Uterus (tissue), 4 donors: ENCODE results near the gene CLSTN3. TPM values are rescaled to one million over a fixed set of nuclear protein-coding genes. Genes with fewer than 3 reads are reported as not detected.

Experiments
- DNase-seq, 2 donors: peaks; one replicate each; pipeline ENCODE4 v3.0.0-alpha.2; 2019 to 2020
- H3K27ac ChIP-seq, 2 donors: fragments of 200-600 bp; sonication (generic); 1 replicate in 1 of 2; 2 replicates in 1 of 2; pipeline ENCODE4 v1.5.1; 2016 to 2018
- H3K27me3 ChIP-seq, 2 donors: fragments of 200-600 bp; sonication (generic); one replicate each; pipeline ENCODE4 v1.5.1; 2018 to 2019; ENCODE audit warnings: control low read depth in 1 of 2
- H3K36me3 ChIP-seq, 2 donors: fragments of 200-600 bp; sonication (generic); one replicate each; pipeline ENCODE4 v1.5.1; 2019; ENCODE audit warnings: control low read depth in 1 of 2
- H3K4me1 ChIP-seq, 2 donors: fragments of 200-600 bp; sonication (generic); one replicate each; pipeline ENCODE4 v1.5.1; 2018 to 2019; ENCODE audit warnings: control low read depth in 1 of 2
- H3K4me3 ChIP-seq, 2 donors: fragments of 200-600 bp; sonication (generic); 1 replicate in 1 of 2; 2 replicates in 1 of 2; pipeline ENCODE4 v1.5.1; 2018 to 2019; ENCODE audit warnings: mild to moderate bottlenecking in 1 of 2
- H3K9me3 ChIP-seq, 2 donors: fragments of 200-600 bp; sonication (generic); one replicate each; pipeline ENCODE4 v1.5.1; 2019; ENCODE audit warnings: control low read depth in 1 of 2
- CTCF ChIP-seq, 4 experiments: fragments of 200-600 bp in 2 of 4; fragments of 450-650 bp in 2 of 4; sonication (generic) in 2 of 4; IDR thresholded peaks; one replicate each; pipeline ENCODE4 v1.5.1; 2016 to 2019; ENCODE audit warnings: antibody characterized with exemption in 4 of 4, mild to moderate bottlenecking in 2 of 4, moderate library complexity in 1 of 4
- POLR2A ChIP-seq, 2 donors: fragments of 450-650 bp; IDR thresholded peaks; one replicate each; pipeline ENCODE4 v1.6.1; 2016; ENCODE audit warnings: antibody characterized with exemption in 2 of 2, mild to moderate bottlenecking in 1 of 2, moderate library complexity in 1 of 2
- intact Hi-C: fragments of 100-400 bp; cut with DNase I; formaldehyde crosslinking; loops from one replicate; pipeline ENCODE4 v1.15.1; 2023; ENCODE audit warnings: low total_unique reads
- small RNA-seq: library from RNA; depleted of rRNA; stranded (forward); fragments of <200 nt; gene quantifications from one replicate; pipeline ENCODE3, GENCODE V24; 2016
- total RNA-seq, 4 donors: library from RNA; depleted of rRNA in 3 of 4; stranded (reverse); fragments of >200 nt in 3 of 4; gene quantifications; one replicate each; pipeline versions ENCODE4 v1.1.0 to v1.2.4, GENCODE V29; 2014 to 2023
- donor health status: DM: yes; HTN: yes; CAD: no.

CLSTN3 gene
- total RNA-seq, 4 donors from 2014 or later, result 48.1 to 113 (median 94.7) TPM

- no peak for DNase-seq
- Histone ChIP-seq H3K4me1 (no peaks in the 10 kb centered on the region), H3K4me3 (no peak overlapping the region), H3K36me3 (no peaks in the 10 kb centered on the region), H3K9me3 (no peaks in the 10 kb centered on the region), H3K27ac (no peak overlapping the region), H3K27me3 (no peaks in the 10 kb centered on the region)
- TF ChIP-seq CTCF (IDR thresholded peaks at IDR 0.05) (no peak), POLR2A (IDR thresholded peaks at IDR 0.05) (no peak)
- intact Hi-C loops, result no loop called here
These were observed 77.9 kb downstream of the CLSTN3 start for GRCh38 chr12:7207866-7208625.

Small RNA genes within 50 kb of the gene (small RNA-seq; reads per million reads assigned to genes)
- gene RNU6-485P, result not detected

Other genes starting within 250 kb of the CLSTN3 start
- 10 to 100 TPM in 2 of 4 donors, 1 to 10 TPM in 1, under 1 TPM in 1; 0.29 to 13.5 (median 10.6) TPM for gene LRRC23, start 225.5 kb upstream of the CLSTN3 start, total RNA-seq
- gene ENO2, start 215.8 kb upstream of the CLSTN3 start, total RNA-seq, result 10 to 100 TPM in 3 of 4 donors, 1 to 10 TPM in 1; 9.7 to 84.7 (median 24.4) TPM
- 100 to 1,000 TPM in 1 of 4 donors, 10 to 100 TPM in 3; 10.8 to 283 (median 28.7) TPM for gene ATN1, start 202.4 kb upstream of the CLSTN3 start, total RNA-seq
- gene RNU7-1, start 186.6 kb upstream of the CLSTN3 start, total RNA-seq, result not detected
- gene C12orf57, start 186.3 kb upstream of the CLSTN3 start, total RNA-seq, result 1,000 to 10,000 TPM in 2 of 4 donors, 100 to 1,000 TPM in 2; 259 to 2,496 (median 1,289) TPM
- 10 to 100 TPM in 2 of 4 donors, under 1 TPM in 2; 0.59 to 19.8 (median 5.9) TPM for gene PTPN6, start 179.0 kb upstream of the CLSTN3 start, total RNA-seq
- gene PHB2, start 159.7 kb upstream of the CLSTN3 start, total RNA-seq, result 100 to 1,000 TPM; 129 to 167 (median 145) TPM
- 10 to 100 TPM; 25.9 to 62.8 (median 44.0) TPM for gene EMG1, start 159.5 kb upstream of the CLSTN3 start, total RNA-seq
- gene LPCAT3, start 111.9 kb upstream of the CLSTN3 start, total RNA-seq, result 10 to 100 TPM; 10.2 to 45.1 (median 17.1) TPM
- 100 to 1,000 TPM; 172 to 554 (median 468) TPM for gene C1S, start 69.7 kb upstream of the CLSTN3 start, total RNA-seq
- gene C1R, start 37.9 kb upstream of the CLSTN3 start, total RNA-seq, result 100 to 1,000 TPM; 128 to 571 (median 411) TPM
- 100 to 1,000 TPM in 1 of 4 donors, 10 to 100 TPM in 3; 15.4 to 121 (median 37.4) TPM for gene C1RL, start 21.2 kb upstream of the CLSTN3 start, total RNA-seq
- 10 to 100 TPM in 1 of 4 donors, 1 to 10 TPM in 2, not detected in 1; 2.4 to 26.5 (median 8.2) TPM for gene RBP5, start 1.5 kb upstream of the CLSTN3 start, total RNA-seq
- 10 to 100 TPM; 51.8 to 67.4 (median 58.0) TPM for gene PEX5, start 59.3 kb downstream of the CLSTN3 start, total RNA-seq
- not detected for gene ACSM4, start 173.7 kb downstream of the CLSTN3 start, total RNA-seq